Renal cortical epithelial cell (primary cell): ENCODE measurements around the gene FAM13A. TPM values are rescaled to one million over a fixed set of nuclear protein-coding genes. Genes with fewer than 3 reads are reported as not detected.

Source experiments
- DNase-seq: peaks from one replicate; pipeline ENCODE4 v3.0.0-alpha.2; 2011; ENCODE audit warnings: low read depth
- total RNA-seq: library from RNA; depleted of rRNA; stranded (reverse); fragments of >200 nt; gene quantifications from 2 replicates; pipeline ENCODE4 v1.2.3, GENCODE V29; 2014

The FAM13A gene
- total RNA-seq, 1 donor from 2014 or later, result 22.9 TPM

DNA sequence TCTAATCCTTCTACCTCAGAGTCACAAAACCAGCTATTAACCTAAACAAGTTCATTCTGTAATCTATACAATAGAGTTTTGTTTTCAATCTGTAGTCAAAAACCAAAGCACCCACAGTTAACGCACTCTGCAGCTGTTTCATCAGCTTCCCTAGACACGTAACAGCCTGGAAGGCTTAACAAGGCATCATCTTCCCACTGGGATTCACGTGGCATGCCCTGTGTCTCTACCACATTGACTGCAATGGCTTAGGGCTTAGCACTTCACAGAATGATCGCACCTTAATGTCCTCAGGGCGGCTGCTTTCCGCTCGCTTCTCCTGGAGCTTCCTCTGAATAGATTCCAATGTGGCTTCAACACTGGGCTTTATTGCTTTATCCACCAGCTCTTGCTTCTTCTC, 309.6 kb downstream of the FAM13A start:
- DNase-seq, result no peak

GRCh38 chr4:88746206-88746605, 310.8 kb downstream of the FAM13A start:
- DNase-seq, result no peak

DNA sequence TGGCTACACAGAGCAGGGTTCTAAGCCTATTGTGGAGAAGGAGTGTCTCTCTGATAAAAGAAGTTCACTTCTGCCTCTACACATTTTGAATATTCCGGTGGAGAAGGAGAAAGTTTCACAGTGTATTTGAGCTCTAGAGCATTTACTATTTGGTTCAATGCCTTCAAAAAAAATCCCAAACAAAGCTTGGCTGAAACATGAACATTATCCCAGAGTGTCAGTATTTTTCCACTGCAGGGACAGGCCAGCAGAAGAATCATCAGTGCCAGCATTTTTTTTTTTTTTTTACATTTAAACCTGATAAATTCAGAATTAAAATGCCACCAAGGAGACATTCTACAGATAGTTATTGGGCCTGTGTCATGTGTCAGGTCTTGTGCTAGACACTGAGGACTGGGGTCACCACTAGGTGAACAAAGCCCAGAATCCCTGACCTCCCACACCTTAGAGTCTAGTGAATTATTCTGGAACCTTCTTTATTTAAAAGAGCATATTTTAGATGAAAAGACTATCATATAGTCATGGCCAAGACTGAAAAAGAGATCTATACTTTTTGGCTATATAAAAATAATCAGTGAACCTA, 311.3 kb downstream of the FAM13A start:
- DNase-seq, result peak; percentile 18

GRCh38 chr4:88745175-88745574, 311.8 kb downstream of the FAM13A start:
- DNase-seq, result no peak

- DNase-seq, result no peak
Observed at GRCh38 chr4:88744609-88745008, 312.4 kb downstream of the FAM13A start.

DNA sequence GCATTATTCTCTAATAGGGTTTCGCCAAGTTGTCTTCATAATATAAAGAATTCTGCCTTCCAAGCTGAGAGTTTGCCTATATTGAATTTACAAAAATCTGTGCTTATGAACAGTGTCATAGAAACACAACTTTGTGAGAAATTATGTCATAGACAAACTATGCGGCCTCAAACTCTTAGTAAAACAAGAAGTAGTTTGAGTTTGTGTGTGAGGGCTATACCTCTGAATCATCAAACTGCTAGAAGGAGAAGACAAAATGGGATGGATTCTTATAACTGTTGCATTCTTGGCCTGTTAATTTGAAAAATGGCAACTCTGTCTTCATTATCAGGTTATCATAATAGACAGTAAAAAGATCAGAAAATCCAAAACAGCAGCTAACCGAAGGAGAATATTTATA, 313.3 kb downstream of the FAM13A start:
- peak; percentile 52 for DNase-seq

GRCh38 chr4:88742561-88742960, 314.4 kb downstream of the FAM13A start:
- no peak for DNase-seq

- DNase-seq, result no peak
Observed at GRCh38 chr4:88738180-88738579, 318.8 kb downstream of the FAM13A start.

GRCh38 chr4:88737307-88737941, 319.6 kb downstream of the FAM13A start:
- peak; percentile 98 for DNase-seq

DNA sequence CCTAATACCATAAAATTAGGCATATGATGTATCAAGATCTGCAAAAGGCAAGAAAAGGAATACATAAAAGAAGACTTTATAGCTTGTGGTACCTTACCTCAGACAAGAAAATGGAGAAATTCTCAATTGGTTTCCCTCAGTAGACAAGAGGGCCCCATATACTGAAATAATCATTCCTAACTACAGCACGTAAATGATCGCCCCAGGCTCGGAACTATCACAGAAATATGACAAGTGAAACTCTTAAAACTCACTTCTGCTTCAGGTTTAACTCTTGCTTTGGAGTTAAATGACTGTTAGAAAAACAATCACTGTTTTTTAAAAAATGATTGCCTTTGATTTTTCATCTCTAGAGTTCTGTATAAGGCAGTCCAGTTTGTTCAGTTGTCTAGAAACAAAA, 320.7 kb downstream of the FAM13A start:
- no peak for DNase-seq

- no peak for DNase-seq
Observed at GRCh38 chr4:88735564-88735963, 321.4 kb downstream of the FAM13A start.

DNA sequence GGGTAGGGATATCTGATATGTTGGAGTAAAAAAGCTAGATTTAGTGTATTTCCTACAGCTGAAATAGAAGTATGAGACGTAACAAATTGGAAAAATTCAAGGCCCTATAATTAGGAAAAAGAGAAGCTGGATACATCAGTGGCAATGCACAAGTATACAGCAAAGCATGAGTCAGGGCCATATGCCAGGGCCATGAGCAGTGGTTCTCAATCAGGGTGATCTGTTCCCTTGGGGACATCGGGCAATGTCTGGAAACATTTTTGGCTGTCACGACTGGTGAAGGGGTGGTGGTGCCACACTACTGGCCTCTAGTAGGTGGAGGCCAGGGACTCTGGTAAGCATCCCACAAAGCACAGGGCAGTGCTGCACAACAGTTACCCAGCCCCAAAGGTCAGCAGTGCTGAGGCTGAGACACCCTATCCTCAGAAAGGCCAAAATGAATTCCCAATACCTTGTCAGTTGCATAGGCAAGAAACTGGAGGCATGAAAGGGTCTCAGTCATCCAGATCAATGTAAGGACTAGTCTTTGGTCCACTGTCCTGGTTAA, 322.5 kb downstream of the FAM13A start:
- DNase-seq, result no peak

DNA sequence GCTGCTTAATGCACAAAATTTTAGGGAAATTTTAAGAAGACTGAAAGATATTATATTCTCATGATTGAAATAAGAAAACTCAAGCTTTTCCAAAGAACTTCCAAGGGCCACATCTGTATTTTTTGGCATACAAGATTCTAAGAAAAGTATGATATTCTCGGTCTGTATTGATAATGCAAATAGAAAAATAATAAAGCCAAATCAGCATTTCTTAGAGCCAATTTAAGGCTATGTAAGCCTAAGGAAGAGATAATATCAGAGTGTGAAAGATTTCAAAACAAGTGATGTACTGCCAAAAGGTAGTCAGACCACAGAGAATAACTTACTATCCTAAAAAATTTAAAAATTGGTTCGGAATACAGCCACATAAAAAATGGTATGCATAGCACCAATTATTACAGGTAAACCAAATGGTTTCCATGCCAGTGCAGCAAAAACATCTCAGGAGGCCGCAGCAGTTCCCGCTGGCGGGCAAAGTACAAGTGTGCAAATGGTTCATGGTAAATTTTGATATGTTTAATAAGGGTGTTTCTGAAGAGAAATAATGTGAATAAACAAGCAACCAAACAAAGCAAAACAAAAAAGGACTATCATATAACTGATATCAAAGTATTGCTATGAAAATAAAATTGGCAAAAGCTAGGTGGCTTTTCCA, 324.1 kb downstream of the FAM13A start:
- no peak for DNase-seq

- no peak for DNase-seq
Observed at GRCh38 chr4:88731381-88731780, 325.6 kb downstream of the FAM13A start.

DNA sequence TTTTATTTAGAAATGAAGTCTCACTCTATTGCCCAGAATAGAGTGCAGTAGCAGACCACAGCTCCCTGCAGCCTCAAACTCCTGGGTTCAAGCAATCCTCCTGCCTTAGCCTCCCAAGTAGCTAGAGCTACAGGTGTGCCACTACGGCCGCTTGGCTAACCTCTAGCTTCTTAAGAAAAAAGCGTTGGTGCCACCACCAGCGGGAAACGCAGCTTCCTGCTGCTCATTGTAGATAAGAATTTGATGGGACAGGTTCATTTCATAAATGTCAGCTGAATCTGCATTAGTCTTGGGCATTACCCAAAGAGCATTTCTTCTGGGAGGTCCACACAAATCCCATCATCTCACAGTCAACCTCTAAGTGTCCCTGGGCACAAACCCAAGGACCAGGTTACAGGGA, 326.2 kb downstream of the FAM13A start:
- DNase-seq, result no peak

DNA sequence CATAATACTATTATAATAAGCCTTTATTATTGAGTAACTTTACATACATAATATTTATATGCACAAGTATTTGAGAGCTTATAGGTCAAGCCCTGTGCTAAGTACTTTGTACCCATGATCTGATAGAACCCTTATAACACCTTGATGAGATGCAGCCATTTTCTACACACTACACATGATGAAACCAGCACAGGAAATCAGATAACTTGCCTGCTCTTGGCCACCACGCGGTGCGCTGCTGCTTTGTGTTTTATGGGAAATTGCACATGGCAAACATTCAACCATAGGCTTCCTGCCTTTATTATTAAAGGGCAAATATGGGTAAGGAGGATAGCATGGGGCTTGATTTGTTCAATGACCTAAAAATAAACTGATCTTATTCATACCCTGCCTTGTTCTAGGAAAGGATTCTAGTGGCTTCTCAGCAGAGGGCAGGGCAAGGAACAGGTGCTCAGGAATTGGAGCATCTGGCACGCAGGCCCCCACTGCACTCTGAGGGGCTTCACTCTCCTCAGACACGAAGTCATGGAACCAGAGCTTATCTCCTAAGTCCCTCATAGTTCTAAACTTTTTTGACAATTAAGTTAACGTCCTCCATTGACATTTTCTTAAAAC, 327.7 kb downstream of the FAM13A start:
- DNase-seq, result no peak

DNA sequence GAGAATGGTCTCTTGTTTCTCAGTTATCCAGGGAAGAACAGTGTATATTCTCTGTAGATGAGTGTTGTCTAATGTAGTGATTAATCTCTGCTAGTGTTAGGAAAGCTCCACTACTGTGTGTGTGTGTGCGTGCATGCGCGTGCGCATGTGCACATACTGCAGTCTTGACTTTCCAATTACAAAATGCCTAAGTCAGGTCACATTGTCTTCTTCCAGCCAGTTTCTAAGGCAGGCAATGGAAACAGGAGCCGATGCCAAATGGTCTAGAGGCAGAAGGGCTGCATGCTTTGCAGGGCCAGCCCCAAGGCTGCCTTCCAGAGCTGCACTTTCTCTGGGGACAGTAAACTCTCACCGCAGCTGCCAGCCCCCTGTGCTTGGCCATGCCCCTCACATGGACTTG, 328.8 kb downstream of the FAM13A start:
- no peak for DNase-seq

DNA sequence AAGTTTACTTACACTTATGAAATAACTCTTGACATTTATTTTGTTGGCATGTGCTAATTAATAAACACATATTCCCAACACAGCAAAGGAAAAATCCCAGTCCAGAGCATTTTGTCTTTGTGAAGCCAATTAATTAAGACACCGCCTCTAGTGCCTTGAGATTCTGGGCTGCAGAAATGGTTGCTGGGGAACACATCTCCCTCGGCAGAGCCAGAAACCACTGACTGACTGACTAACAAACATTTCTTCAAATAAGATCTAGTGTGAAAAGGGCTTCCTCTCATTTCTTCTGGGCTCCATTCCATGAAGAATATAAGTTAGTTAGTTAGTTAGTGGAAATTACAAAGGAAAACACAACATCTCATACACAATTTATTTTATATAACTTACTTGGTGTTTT, 331.0 kb downstream of the FAM13A start:
- no peak for DNase-seq

GRCh38 chr4:88725143-88725542, 331.8 kb downstream of the FAM13A start:
- DNase-seq, result no peak

DNA sequence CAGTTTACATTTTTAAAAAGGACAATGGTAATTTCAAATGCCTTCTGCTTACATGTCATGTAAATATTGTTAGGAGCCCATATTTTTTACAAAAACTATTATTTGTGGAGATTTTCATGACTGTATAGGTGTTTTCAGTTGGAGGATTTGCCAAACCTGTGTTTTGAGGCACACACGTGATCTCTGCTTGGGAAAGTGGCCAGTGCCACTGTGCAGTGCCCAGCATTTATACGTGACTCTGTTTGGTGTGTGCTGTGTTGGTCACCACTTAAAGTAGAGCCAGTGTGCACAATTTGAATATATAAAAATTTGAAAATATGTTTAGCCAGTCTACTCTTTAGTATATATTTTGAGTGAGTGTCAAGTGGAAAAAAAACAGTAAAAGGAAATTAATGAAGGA, 332.6 kb downstream of the FAM13A start:
- DNase-seq, result no peak

DNA sequence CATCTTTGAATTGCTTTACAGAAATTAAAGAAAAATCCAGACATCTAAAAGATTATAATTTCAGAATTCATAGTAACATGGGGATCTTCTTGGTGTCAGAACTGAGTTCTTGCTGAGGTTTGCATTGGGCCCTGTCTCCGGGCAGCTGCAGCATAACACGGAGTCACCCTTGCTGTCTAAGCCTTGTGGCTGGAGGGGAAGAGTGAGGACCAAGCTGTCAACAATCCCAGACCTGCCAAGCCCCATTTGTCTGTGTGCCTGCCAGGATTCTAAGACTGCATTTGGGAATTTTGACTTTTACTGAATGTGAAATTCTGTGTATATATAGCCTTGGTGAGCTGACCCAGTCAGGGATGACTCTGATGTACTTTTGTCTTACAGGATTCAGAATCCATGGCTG, 334.2 kb downstream of the FAM13A start:
- DNase-seq, result no peak

- no peak for DNase-seq
Observed at GRCh38 chr4:88722276-88722780, 334.7 kb downstream of the FAM13A start.
